RWPE1 (cell line): ENCODE measurements around the gene CDR2L.

Experiments
- CTCF ChIA-PET: fragments of 350-600 bp; sonication (Branson Sonifier 250); formaldehyde crosslinking; extraction: SDS; loops from one replicate; lab custom pipeline; 2021; lab: Yijun Ruan, JAX
- POLR2A ChIA-PET: fragments of 400-600 bp; formaldehyde crosslinking; extraction: SDS; loops from one replicate; lab custom pipeline; 2020; ENCODE audit warnings: antibody characterized with exemption; ENCODE audit not compliant: low non-redundant PET; lab: Yijun Ruan, JAX
- DNase-seq: peaks from one replicate; pipeline ENCODE4 v3.0.0; 2012; ENCODE audit warnings: low spot score
- H3K27ac ChIP-seq: fragments of 450-650 bp; 2 replicates; pipeline ENCODE4 v1.5.1; 2017
- TF ChIP-seq, protein P1 (sequence below): fragments of 450-650 bp; conservative IDR thresholded peaks from 2 replicates; pipeline ENCODE4 v1.5.1; 2017; ENCODE audit warnings: low read depth, mild to moderate bottlenecking

The CDR2L gene

DNA sequence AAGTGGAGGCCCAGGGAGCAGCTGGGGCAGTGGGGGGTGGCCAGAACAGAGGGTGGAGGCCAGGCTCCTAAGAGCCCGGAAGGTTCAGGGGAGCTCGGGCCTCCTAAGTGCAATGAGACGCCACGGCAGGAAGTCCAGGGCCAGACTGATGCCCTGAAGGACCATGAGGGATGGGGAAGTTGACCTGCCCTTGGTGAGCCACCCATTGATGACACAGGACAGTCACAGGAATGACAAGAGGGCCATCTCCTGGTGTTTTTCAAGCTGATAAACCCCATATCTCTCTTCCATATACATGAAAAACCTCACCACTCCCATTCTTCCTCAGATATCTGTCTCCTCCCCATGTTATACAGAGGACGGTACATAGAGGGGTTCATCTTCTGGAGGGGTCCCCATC lies 19.2 kb downstream of the CDR2L start:
- CTCF ChIA-PET, result interaction anchor here (0.6 to 2.2 kb wide), 4 partner anchors 13 to 138 kb away, joined by 3 to 31 read pairs (median 4); no protein-coding TSS in a partner anchor
- POLR2A ChIA-PET, result no interaction called here
- TF ChIP-seq, protein P1, sequence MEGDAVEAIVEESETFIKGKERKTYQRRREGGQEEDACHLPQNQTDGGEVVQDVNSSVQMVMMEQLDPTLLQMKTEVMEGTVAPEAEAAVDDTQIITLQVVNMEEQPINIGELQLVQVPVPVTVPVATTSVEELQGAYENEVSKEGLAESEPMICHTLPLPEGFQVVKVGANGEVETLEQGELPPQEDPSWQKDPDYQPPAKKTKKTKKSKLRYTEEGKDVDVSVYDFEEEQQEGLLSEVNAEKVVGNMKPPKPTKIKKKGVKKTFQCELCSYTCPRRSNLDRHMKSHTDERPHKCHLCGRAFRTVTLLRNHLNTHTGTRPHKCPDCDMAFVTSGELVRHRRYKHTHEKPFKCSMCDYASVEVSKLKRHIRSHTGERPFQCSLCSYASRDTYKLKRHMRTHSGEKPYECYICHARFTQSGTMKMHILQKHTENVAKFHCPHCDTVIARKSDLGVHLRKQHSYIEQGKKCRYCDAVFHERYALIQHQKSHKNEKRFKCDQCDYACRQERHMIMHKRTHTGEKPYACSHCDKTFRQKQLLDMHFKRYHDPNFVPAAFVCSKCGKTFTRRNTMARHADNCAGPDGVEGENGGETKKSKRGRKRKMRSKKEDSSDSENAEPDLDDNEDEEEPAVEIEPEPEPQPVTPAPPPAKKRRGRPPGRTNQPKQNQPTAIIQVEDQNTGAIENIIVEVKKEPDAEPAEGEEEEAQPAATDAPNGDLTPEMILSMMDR, result no peak
- no peak for DNase-seq
- H3K27ac ChIP-seq, result no peak overlapping the region

DNA sequence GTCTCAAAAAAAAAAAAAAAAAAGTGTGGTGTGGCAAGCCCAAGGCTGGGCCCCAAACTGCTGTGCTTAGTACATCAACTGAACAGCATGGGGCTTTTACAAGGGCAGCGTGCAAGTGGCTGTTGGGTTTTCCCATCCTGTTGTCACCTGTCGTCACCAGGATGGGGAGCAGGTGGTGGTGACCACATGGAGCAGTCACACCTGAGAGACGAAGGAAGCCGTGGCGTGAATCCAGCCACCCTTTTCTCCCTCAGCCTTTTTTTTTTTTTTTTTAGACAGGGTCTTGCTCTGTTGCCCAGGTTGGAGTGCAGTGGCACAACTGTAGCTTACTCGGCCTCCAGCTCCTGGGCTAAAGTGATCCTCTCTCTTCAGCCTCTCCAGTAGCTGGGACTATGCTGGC lies 20.9 kb downstream of the CDR2L start:
- ChIA-PET CTCF (interaction anchor here (1.0 to 1.1 kb wide), 2 partner anchors 47 to 267 kb away, joined by 3 to 4 read pairs; no protein-coding TSS in a partner anchor), POLR2A (interaction anchor here (0.6 to 0.7 kb wide), 2 partner anchors 25 to 252 kb away, joined by 3 to 5 read pairs; no protein-coding TSS in a partner anchor)
- TF ChIP-seq, protein P1, result no peak
- DNase-seq, result no peak
- H3K27ac ChIP-seq, result no peak overlapping the region

DNA sequence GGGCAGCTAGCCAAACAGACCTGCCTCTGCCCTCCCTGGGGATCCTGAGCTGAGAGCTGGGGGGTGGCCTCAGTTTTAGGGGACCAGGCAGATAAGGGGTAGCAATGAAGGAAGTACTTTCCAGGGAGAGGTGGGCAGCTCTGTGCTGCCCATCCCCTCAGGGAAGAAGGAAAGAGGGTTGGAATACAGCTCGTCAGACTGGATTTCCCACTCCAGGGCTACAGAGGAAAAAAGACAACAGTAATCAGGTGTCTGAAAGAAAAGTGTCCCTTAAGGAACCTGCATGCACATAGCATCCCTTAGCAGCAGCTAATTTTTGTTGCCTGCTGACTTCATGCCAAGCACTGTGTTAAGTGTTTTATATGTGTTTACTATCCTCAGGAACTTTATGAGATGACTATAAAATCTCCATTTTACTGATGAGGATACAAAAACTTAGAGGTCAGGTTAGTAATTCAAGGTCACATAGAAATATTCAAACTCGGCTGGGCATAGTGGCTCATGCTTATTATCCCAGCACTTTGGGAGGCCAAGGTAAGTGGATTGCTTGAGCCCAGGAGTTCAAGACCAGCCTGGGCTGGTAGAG lies 21.8 kb downstream of the CDR2L start:
- DNase-seq, result no peak
- H3K27ac ChIP-seq, result no peak overlapping the region
- CTCF ChIA-PET, result interaction anchor here (1.8 kb wide), 1 partner anchor 48 kb away, joined by 7 read pairs; no protein-coding TSS in a partner anchor

DNA sequence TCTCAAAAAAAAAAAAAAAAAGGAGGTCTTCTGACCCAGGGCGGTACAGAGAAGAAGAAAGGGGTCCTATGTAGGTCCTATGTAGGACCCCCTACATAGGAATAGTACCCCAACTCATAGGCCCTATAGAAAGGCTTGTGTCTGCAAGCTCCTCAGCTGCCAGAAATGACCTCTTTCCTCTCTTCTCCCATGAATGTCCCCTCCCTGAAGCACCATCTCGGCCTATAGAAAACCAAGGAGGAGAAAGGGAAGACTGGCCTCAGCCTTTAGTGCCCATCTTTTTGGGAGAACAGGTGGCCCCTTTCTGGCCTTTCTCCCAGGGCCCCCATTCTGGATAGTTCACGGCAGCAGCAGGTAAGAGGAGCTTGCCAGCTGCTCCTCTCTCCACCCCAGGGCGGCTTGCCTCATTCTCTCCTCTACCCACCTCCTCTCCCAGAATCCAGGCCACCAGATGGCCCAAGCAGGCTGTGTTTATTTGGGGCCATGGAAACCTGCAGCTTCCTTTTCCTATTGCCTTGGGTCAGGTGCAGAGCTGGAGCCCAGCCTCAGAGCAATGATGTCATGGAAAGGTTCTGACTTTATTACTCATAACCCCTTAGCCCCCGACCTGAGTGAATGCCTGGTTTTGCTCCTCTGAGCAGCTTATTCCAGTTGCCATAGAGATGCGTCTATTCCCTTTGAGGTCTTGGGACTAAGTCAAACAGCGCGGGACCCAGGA lies 23.4 kb downstream of the CDR2L start:
- peak overlapping the region; percentile 41 for H3K27ac ChIP-seq
- ChIA-PET POLR2A (interaction anchor here (1.3 kb wide), 1 partner anchor 12 kb away, joined by 3 read pairs; no protein-coding TSS in a partner anchor), CTCF (interaction anchor here (0.5 to 3.6 kb wide), 10 partner anchors 9 to 220 kb away, joined by 3 to 35 read pairs (median 6); no protein-coding TSS in a partner anchor)
- peak; percentile 44 for DNase-seq
- TF ChIP-seq, protein P1, result no peak

More for the DNA sequence above, 21.8 kb downstream of the CDR2L start:
- POLR2A ChIA-PET, result interaction anchor here (0.7 kb wide), 1 partner anchor 251 kb away, joined by 5 read pairs; no protein-coding TSS in a partner anchor
- TF ChIP-seq, protein P1, result no peak

DNA sequence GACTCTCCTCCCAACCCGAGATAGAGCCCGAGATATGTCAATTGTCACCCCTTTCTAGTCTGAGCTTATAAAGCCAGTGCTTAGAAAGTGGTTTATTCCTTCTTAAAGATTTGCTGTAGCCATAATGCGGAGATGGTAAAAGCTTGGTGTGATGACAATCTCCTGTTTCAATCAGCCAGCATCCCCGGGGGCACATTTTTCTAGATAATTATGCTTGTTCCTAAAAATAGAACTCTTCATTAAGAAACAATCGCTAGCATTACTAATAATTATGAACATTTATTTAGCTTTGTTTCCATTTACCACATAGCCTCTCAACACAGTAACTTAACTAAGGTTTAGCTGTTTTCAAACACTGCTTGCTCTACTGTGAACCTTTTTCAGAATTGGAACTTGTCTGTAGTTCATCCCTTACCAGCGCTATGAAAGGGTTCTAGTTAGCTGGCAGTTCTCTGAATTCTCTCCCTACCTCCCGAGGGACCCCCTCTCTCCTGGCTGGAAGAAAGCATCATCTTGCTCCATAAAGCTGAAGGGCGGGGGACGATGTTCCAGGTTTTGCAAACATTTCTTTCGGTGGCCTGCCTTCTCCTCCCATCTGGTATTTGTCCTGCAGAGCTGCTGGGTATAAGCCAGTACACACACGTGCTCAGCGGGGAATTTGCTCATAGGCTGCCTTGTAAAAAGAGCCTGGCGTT lies 24.1 kb downstream of the CDR2L start:
- TF ChIP-seq, protein P1, result no peak
- no peak for DNase-seq
- H3K27ac ChIP-seq, result peak overlapping the region; percentile 92
- ChIA-PET POLR2A (interaction anchor here (1.1 to 1.3 kb wide), 2 partner anchors 12 to 50 kb away, joined by 3 read pairs; no protein-coding TSS in a partner anchor), CTCF (interaction anchor here (0.7 to 3.6 kb wide), 10 partner anchors 9 to 90 kb away, joined by 3 to 35 read pairs (median 4); no protein-coding TSS in a partner anchor)

DNA sequence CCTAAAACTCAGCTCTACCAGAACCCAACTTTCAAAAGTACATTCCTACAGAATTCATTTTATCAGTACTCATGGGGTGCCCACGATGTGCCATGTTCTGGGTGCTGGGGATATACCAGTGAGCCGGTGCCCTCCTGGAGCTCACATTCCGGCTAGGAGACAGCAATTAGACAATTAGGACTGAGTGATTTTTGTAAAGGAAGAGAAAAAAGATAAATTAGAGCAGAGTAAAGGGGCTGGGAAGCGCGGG lies 24.6 kb downstream of the CDR2L start:
- no peak for DNase-seq
- peak overlapping the region; percentile 92 for H3K27ac ChIP-seq
- POLR2A ChIA-PET, result interaction anchor here (1.1 to 1.3 kb wide), 2 partner anchors 13 to 50 kb away, joined by 3 read pairs; no protein-coding TSS in a partner anchor
- CTCF ChIA-PET, result interaction anchor here (0.5 to 3.6 kb wide), 10 partner anchors 9 to 190 kb away, joined by 3 to 35 read pairs (median 4); partner anchors contain the start of genes OTOP2 and USH1G
- TF ChIP-seq, protein P1, result no peak
